Measurements from ENCODE around the gene NDUFAB1.

GRCh38 chr16:23607726-23608125, 11.6 kb upstream of the NDUFAB1 start:
- TF ChIP-seq E2F1 (CRISPR knock-in tag; IDR thresholded peaks at IDR 0.05) = no peak
- TF ChIP-seq CTCF (IDR thresholded peaks at IDR 0.05) = no peak
- TF ChIP-seq SP1 (CRISPR knock-in tag; conservative IDR thresholded peaks at IDR 0.05) = no peak
- TF ChIP-seq FOXP1 (CRISPR knock-in tag; IDR thresholded peaks at IDR 0.05; ENCODE audit: borderline replicate concordance) = no peak
- TF ChIP-seq, protein P1, sequence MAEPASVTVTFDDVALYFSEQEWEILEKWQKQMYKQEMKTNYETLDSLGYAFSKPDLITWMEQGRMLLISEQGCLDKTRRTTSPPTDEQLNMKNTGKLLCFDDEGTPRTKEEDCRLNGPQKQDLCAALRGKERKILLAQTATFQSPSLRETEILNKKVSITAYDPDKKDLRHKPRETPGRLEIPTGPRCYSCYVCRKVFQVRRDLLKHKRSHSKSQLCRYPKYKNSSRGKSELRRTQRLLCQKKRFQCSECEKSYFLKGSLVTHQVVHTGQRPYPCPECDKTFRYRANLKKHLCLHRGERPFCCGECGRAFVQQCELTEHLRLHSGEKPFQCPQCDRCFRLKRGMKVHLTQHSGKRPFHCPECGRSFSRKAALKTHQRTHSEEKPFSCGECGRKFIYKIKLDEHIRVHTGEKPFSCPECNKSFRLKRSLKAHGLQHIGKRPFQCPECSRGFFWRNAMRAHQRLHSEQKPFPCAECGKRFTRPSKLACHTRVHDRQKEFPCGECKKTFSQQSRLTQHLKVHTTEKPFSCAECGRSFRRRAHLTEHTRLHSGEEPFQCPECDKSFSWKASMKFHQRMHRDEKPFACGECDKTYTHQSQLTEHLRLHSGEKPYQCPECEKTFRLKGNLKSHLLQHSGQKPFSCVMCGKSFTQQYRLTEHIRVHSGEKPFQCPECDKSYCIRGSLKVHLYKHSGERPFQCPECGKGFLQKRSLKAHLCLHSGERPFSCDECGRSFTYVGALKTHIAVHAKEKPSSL (CRISPR knock-in tag; conservative IDR thresholded peaks at IDR 0.05) = no peak
- TF ChIP-seq, protein P2, sequence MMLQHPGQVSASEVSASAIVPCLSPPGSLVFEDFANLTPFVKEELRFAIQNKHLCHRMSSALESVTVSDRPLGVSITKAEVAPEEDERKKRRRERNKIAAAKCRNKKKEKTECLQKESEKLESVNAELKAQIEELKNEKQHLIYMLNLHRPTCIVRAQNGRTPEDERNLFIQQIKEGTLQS (CRISPR knock-in tag; conservative IDR thresholded peaks at IDR 0.05) = no peak
- TF ChIP-seq NR3C1 (CRISPR knock-in tag; conservative IDR thresholded peaks at IDR 0.05; ENCODE audit: low read depth) = no peak
- no peak for TF ChIP-seq JUN (CRISPR knock-in tag; IDR thresholded peaks at IDR 0.05)
- TF ChIP-seq NFYB (CRISPR knock-in tag; conservative IDR thresholded peaks at IDR 0.05; ENCODE audit: low read depth) = no peak

Data from WTC11 (cell line).